ENCODE measurements around the gene AGBL1.

AGBL1 gene

DNA sequence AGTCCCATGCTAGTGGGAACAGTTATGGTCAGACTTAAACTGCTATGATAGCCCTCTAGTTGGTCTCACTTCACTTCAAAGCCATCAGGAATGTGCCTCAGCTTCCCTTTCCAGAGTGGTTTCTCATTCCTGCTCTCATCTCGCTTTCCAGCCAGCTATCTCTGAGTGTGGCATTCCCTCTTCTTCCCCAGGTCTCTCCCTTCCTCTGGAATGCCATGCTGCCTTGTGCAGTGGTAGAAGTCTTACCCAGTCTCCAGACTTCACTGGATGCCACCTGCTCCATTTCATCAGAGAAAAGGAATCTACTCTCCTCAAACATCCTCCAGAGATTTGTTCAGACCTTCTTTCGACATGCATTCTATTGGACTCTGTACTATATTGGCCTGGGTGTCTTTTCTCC, 83.0 kb downstream of the AGBL1 start:
- no peak for DNase-seq (ENCODE audit: low read depth in 1 of 2, low spot score in 1 of 2)

DNA sequence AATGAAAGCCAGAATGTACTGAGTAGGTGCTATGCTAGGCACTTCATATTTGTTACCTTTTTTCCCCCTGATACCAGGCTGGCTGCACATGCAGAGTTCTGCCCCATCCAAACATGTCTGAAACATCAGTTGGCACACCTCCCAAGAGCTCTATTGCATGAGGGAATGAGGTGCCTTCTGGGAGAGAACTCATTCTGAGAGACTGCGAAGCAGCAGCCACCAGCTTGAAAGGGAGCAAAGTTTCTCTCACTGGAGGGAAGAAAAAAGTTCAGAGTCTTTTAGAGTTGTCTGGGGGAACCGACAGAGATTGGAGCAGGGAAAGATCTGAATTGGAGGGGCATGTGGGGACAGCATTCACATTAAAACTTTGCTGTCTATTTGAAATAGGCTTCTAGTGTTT, 84.1 kb downstream of the AGBL1 start:
- DNase-seq (ENCODE audit: low read depth in 1 of 2, low spot score in 1 of 2) = no peak

DNA sequence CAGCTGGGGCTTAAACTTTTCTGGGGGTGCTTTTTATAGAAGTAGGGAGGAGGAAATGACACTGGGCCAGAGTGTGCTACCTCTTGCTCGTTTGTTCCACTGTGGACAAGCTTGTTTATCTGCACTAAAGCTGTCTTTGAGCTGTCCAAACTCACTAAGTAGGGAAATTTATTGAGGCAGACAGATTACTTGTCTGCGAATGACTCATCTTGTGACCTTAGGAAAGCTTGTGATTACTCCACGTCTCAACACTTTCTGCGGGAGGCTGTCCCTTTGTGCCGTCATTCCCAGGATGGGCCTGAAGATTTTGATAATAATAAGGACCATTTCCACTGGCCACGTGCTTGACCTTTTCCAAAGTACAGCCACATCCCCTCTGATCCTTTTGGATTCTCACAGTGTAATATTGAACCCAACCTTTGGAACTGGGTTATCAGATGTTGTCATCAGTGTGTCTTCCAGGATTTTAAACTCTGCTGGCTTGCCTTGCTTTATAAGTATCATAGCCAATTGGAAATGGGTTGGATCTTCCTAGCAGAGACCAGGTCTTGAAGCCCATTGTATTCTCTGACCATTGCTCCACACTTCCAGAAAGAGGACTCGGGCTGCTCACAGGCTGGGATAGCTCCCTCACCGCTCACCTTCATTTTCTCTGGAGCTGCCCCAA, 84.7 kb downstream of the AGBL1 start:
- DNase-seq (ENCODE audit: low read depth in 1 of 2, low spot score in 1 of 2) = no peak

DNA sequence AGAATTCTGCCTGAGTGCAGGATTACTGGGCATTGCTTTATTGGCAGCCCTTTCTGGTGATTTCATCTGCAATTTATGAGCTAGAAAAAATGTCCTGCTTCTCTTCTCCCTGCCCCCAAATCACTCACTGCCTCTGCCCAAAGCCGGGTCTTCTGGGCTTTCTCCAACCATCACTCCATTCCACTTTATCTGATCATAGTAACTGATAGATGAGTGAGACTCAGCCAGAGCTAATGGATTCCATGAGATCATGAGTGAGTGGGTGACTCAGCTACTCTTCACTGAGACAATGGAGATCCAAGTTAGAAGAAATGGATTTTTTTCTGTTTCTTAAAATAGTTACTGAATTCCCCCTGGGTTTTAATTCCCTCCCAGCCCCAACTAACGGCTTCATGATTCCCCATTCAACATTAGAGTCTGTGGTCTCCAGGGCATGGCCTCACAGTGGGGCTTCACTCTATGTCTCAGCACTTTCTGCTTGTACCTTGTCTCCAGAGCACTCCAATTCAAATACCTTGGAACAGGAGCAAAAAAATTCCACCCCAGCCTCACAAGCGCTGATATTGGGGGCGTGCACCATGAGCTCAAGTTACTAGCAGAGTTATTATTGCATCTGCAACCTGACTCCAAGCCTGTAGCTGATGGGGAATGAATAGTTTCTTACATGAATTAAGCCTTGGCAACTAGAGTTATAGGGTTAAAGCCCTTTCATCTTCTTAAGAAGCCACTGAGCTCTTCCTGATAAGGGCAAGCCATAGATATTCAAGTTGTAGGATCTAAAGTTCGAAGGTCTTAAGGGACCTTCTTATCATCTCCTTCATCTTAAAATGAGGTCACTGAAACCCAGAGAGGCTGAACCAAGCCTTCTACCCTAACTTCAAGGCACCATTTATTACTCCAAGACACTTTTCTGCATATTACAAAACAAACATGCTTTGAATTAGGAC, 85.9 kb downstream of the AGBL1 start:
- no peak for DNase-seq (ENCODE audit: low read depth in 1 of 2, low spot score in 1 of 2)

DNA sequence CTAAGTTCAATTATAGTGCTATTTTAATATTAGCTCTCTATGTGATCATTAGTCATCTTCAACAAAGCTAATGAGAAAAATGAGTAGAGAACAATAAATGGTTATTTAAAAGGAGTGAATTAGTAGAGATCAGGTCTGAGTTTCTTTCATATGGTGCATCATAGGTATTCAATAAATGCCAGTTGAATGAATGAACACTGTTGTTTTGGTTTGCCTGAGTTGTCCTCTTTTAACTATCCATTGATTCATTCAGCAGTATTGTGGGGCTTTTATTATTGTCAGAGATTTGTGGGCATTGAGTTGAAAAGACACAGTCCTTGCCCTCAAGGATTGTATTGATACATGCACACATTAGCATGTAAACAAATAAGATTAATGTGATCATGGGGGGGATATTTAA, 88.2 kb downstream of the AGBL1 start:
- no peak for DNase-seq (ENCODE audit: low read depth in 1 of 2, low spot score in 1 of 2)

DNA sequence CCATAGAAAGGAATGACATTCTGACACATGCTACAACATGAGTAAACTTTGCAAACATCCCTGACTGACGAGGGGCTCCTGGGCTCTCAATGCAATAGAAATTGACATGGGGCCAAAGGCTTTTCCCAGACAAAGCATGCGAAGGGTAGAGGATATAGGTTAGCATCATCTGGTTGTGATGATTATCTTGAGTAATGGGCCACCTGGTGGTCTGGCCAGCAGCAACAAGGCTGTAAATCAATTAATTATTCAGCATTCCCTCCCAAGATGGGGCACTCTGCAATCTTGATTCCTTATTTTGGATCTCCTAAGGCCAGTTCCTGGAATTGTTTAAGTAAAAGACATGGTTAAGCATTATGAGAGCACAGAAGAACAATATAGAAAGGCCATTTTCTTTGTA, 99.2 kb downstream of the AGBL1 start:
- no peak for DNase-seq (ENCODE audit: low read depth in 1 of 2, low spot score in 1 of 2)

DNA sequence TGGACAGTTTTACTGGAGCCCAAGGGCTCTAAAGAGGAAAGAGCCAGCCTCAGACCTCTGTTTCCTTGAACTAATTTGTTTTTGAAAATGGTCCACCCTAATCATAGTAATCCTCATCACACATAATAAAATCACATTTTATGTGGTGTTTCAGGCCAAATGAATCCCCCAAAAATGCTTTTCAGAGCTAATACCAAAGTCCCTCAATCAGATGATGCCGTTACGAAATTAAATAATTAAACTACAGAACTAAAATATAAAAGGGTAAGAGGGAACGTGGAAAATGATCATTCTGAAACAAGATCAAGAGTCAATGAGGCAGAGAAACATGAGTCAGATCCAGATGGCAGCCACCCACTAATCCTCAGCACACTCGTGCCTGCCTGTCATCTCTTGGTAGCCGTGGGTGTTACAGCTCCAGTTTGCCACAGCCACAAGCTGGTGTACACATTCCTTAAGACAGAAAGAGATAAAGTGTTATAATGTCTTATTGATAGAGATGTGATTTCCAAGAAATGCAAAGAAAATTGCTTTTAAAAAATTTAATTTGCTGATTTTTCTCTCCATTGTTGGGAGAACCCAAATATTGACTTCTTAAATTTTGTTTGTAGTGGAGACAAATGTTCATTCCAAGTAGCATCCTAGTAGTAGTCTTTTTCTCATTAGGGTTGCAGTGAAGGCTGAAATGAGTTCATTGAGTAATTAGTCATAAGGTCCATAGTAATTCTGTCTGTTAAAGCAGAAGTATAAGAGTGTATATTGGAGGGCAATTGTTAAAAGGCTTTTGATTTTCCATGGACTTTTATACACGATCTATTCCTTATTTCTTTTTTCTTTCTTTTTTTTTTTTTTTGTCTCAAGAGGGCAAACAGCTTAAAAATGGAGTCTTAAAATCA, 104.2 kb downstream of the AGBL1 start:
- no peak for DNase-seq (ENCODE audit: low read depth in 1 of 2, low spot score in 1 of 2)

DNA sequence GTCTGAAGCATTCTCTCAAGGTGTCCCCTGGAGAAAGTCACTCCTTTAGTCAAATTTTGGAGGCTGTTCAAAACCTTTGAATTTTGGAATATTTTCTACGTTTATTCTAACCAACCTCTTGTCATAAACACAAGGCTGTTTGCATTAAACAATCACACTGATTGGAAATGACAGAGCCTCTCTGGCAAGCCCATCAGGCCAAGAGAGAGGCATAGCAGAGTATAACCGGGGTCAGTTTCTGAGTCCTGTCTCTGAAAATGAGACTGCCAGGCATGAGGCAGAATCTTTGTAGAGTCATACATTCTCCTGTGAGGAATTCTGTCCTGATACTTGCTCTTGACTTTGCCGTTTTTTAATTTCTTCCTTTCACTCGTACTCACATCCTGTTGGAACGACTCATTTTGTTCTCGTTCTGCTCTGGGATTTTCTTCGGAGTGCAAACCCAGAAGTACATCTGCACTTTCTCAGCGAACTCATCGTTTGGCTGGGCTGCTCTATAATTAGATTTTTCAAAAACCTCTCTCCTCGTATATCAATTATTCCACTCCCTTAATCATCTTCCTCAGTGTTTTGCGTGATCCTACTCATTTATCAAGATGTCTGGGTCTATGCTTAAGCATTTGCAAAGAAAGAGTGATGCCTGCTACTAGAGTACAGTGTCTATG, 114.2 kb downstream of the AGBL1 start:
- no peak for DNase-seq (ENCODE audit: low read depth in 1 of 2, low spot score in 1 of 2)

- DNase-seq (ENCODE audit: low read depth in 1 of 2, low spot score in 1 of 2) = no peak
Observed at GRCh38 chr15:86197770-86198169, 118.1 kb downstream of the AGBL1 start.

DNA sequence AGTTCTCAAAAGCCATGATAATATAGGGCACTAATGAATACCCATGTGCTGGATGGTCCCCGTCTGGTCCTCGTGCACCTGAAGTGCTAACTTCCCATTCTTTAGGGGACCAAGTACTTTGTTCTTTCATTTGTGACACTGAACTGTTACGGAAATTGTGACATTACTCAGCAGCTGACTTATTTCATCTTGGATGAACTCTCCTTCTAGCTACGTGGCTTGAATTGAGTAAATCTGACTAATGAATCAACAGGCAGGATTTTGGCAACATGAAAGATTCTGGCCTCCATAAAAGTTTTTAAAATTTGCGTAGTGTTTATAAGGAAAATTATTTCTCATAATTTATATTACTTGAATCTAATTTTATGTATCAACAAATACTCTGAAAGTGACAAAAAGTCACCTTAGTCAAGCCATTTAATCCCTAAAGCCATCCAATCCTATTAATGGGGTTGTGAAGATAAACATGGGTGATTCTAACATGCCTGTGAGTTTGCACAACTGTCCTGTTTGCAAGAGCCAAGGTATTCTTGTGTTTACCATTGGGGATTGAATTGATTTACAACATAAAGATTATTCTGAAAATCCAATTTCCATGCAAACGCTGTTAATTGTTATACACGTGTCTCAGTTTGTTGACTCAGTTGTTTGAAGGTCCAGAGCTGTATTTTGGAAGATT, 119.9 kb downstream of the AGBL1 start:
- no peak for DNase-seq (ENCODE audit: low read depth in 1 of 2, low spot score in 1 of 2)

- DNase-seq (ENCODE audit: low read depth in 1 of 2, low spot score in 1 of 2) = no peak
Observed at GRCh38 chr15:86201313-86202008, 121.8 kb downstream of the AGBL1 start.

GRCh38 chr15:86203462-86203861, 123.8 kb downstream of the AGBL1 start:
- no peak for DNase-seq (ENCODE audit: low read depth in 1 of 2, low spot score in 1 of 2)

GRCh38 chr15:86205096-86205495, 125.4 kb downstream of the AGBL1 start:
- no peak for DNase-seq (ENCODE audit: low read depth in 1 of 2, low spot score in 1 of 2)

DNA sequence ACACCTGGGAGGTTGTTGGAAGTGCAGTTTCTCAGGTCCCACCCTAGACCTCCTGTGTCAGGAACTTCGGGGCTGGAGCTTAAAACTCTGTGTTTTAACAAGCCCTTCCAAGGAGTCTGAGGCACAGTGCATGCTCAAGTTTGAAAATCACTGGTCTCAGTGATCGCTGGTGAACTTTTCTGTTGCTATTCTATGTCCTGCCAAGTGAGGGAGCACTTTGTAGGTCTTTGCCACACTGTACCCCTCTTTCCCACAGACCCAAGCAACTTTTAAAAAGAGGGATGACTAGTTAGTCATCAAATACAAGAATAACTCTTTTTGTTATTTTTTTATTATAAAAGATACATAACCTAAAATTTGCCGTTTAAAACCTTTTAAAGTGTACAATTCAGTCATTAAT, 133.7 kb downstream of the AGBL1 start:
- DNase-seq (ENCODE audit: low read depth in 1 of 2, low spot score in 1 of 2) = no peak

- DNase-seq (ENCODE audit: low read depth in 1 of 2, low spot score in 1 of 2) = no peak
Observed at GRCh38 chr15:86213888-86214287, 134.2 kb downstream of the AGBL1 start.

DNA sequence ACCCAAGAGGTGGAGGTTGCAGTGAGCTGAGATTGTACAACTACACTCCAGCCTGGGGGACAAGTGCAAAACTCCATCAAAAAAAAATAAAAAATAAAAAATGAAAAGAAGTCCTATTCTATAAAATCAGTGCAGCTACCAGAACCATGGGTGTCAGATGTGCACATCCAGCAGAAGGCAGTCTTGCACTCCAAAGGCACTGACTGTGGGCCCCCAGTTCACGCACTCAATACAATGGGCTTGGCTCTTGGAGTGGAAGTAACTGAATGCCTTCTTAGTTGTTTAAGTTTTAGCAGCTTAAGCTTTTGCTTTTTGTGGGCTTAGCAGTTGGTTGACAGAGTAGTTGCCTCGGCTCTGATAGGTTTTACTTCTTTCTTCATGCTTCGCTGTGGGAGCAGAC, 141.4 kb downstream of the AGBL1 start:
- DNase-seq (ENCODE audit: low read depth in 1 of 2, low spot score in 1 of 2) = no peak

GRCh38 chr15:86229306-86229705, 149.6 kb downstream of the AGBL1 start:
- DNase-seq (ENCODE audit: low read depth in 1 of 2, low spot score in 1 of 2) = no peak

GRCh38 chr15:86229936-86230335, 150.3 kb downstream of the AGBL1 start:
- no peak for DNase-seq (ENCODE audit: low read depth in 1 of 2, low spot score in 1 of 2)

- DNase-seq (ENCODE audit: low read depth in 1 of 2, low spot score in 1 of 2) = no peak
Observed at GRCh38 chr15:86231864-86232721, 152.4 kb downstream of the AGBL1 start.

Measured in activated T-helper 1 cell treated with anti-CD3 and anti-CD28 coated beads, Interleukin-2, amount 50 U/mL, for 16 hours (primary cell).